HS-27A (cell line): ENCODE data around the gene KCNK6.

ENCODE experiments used
- DNase-seq: peaks from one replicate; pipeline ENCODE4 v3.0.0-alpha.2; 2012; ENCODE audit warnings: low read depth, missing footprints

KCNK6 gene

DNA sequence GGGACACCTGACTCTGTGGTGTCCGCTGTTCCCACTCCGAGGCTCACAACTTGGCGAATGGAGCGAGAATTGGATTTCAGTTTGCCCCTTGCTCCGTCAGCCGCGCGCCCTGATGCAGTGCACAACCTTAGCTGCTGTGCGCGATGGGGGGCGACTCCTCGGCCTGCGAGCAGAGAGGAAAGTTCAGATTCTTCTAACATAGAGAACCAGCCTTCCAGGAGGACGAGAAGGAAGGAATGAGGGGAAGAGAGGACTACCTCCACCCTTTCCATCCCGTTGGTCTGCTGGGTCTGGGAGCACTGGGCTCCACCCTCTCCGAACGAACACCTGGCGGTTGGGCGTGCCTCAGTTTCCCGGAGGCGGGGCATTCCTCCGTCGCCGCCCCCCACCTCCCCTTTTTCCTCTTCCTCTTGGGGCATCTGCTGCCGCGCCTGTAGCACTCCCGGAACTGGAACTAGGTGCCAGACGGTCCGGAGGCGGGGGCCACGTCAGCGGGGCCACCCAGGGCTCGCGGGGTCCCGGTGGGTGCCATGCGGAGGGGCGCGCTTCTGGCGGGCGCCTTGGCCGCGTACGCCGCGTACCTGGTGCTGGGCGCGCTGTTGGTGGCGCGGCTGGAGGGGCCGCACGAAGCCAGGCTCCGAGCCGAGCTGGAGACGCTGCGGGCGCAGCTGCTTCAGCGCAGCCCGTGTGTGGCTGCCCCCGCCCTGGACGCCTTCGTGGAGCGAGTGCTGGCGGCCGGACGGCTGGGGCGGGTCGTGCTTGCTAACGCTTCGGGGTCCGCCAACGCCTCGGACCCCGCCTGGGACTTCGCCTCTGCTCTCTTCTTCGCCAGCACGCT is at the start of gene KCNK6:
KCNK6 (plus strand) TSS at position 425 of the 838 bp plus-strand sequence; CDS start at position 531, 106 bp downstream.
- no peak for DNase-seq

- no peak for DNase-seq
Observed at GRCh38 chr19:38270587-38271167, 49.0 kb upstream of the KCNK6 start.

GRCh38 chr19:38273499-38273898 is 46.1 kb upstream of the KCNK6 start:
- DNase-seq, result no peak

GRCh38 chr19:38274739-38275138 is 44.9 kb upstream of the KCNK6 start:
- no peak for DNase-seq

- DNase-seq, result no peak
Observed at GRCh38 chr19:38276942-38277517, 42.6 kb upstream of the KCNK6 start.

GRCh38 chr19:38277549-38277948 is 42.1 kb upstream of the KCNK6 start:
- DNase-seq, result no peak

DNA sequence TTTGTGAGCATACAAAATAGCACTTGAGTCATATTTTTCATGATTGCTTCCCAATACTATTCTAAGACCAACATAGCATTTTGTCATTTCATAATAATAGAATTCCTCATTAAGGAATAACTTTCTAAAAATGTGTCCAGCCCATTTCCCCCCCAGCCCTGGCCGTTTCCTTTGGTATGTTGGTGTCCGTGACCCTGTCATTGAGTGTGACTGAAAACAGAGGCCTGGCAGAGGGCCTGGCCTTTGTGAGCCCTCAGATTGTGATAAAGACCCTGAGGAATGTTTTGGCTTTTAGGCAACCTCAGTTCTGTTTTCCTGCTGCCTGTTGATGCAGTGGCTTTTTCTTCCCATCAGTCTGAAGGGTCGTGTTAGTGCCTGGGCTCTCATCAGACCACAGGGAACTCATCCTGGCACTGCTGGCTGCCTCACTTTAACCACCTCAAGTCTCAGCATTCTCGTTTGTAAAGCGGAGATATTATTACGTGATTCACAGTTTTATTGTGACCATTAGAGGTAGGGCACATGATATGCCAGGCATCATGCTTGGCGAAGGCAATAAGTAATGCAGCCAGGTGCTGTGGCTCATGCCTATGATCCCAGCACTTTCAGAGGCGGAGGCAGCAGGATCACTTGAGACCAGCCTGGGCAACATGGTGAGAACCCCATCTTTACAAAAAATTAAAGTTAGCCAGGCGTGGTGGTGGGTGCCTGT is 41.5 kb upstream of the KCNK6 start:
- DNase-seq, result peak; percentile 80

DNA sequence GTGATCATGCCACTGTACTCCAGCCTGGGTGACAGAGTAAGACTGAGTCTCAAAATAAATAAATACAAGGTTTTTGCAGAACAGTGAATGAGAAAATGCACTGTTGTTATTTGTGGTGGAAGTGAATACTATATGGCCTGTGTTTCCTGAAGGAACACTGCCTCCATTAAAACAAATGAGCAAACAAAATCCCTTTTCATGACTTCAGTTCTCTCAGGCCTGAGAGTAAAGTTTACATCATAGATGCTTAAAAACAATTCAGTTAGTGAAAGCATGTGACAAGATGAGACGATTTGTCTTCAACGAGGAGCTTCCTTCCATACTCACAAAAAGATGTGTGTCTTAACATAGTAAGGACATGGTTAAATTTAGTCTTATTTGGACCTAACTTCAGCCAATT is 40.9 kb upstream of the KCNK6 start:
- no peak for DNase-seq

DNA sequence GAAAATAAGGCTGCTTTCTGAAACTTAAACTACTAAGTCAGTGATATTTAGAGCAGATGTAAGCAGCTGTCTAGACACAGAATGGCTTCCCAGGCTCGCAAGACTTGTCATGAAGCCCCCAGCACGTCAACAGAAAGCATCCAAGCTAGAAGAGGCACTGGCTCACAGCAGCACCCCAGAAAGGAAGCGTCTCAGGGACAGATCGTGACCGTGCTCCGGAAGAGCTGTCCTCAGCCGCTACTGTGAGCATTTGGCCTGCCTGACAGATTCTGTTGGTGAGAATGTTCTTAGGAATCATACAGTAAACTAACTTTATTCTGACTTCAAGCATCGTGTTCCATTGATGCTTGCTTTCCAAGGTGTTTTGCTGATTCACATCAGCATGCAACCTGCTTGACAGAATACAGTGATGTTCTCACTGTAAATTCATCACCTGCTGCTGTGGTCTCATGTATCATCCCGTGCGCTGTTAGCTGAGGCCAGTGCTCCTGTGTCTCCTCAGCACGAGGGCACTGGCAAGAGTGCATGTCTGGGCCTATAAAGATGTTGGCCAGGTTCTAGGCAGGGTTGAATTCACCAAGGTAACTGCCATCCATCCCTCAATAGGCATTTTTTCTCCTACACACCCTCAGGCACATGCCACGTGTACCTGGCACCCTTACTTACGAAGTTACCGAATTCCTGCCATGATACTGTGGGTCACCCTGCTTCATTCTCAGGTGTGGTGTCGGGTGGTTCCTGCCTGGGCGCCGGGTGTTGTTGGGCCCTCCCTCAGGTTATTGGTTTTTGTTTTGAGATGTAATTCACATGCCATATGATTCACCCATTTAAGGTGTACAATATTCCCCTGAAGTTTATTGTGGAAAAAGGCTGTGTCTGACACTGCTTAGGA is 39.4 kb upstream of the KCNK6 start:
- no peak for DNase-seq

- DNase-seq, result no peak
Observed at GRCh38 chr19:38281811-38282566, 37.7 kb upstream of the KCNK6 start.

DNA sequence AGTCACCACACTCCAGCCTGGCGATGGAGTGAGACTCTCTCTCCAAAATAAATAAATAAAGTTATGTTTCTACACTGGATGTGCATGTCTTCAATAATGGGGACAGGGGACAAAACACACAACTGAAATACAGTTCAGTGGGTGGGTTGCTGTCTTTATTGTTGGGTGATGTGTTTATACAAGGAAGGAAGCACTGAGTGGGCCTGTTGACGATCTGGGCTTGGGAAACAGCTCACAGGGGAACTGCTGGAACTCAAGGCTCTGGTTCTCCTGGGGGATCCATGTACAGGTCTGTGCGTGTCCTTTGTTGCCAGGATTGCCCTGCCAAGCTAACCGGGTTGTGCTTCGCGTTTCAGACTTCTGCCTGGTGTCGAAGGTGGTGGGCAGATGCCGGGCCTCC is 36.4 kb upstream of the KCNK6 start:
- DNase-seq, result no peak

DNA sequence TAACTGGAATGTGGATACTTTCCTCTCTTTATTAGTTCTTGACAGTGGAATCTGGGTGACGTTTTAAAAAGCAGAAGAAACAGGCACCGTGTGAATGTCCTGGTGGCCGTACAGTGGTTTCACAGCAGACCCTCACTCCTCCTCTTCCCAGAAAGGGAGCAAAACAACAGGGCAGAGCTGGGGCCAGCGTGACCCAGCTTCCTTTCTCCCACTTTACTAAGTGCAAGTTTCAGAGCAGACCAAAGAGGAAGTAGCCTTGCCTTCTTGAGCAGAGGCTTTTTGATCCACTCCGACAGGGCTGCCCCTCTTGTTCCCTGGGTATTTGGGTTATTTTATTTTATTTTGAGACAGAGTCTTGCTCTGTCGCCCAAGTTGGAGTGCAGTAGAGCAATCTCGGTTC is 35.2 kb upstream of the KCNK6 start:
- DNase-seq, result no peak

- DNase-seq, result no peak
Observed at GRCh38 chr19:38285567-38285966, 34.1 kb upstream of the KCNK6 start.

GRCh38 chr19:38287604-38288003 is 32.0 kb upstream of the KCNK6 start:
- DNase-seq, result no peak

DNA sequence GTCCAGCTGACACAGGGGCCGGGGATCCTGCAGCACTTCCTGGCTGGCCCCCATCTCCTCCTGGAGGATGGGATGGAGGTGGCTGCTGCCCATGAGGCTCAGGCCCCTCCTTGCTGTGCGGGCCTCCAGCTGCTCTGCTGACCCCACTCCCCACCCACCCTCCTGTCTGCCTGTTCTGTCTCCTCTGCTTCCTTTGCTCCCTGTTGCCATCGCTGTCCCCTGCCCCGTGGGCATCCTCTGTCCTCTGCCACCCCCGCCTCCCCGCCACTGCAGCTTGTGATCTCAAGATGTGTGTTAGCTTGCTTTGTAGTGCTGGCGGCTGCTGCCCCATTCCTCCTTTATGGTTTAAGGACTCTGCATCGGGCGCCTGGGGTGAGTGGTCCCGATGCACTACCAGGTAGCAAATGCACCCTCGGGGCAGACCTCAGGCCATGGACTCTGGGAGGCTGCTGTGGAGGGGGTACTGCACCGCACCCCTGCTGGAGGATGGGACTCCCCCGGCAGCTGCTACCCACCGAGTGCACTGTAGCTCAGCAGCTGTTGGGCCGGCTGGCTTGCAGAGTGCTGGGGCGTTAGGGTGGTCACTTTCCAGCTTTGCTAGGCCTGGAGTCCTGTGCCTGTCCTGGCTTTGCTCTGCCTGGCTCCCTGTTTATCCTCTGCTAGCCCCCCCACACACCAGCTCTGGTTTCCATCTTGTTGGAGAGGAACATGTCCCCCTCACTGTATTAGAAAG is 31.4 kb upstream of the KCNK6 start:
- no peak for DNase-seq

GRCh38 chr19:38289955-38290354 is 29.7 kb upstream of the KCNK6 start:
- no peak for DNase-seq

- DNase-seq, result peak; percentile 79
Observed at GRCh38 chr19:38290631-38291147, 29.0 kb upstream of the KCNK6 start.

DNA sequence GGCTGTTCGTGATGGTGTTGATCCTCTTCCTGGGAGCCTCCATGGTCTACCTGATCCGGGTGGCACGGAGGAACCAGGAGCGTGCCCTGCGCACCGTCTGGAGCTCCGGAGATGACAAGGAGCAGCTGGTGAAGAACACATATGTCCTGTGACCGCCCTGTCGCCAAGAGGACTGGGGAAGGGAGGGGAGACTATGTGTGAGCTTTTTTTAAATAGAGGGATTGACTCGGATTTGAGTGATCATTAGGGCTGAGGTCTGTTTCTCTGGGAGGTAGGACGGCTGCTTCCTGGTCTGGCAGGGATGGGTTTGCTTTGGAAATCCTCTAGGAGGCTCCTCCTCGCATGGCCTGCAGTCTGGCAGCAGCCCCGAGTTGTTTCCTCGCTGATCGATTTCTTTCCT is 27.8 kb upstream of the KCNK6 start:
- DNase-seq, result no peak

GRCh38 chr19:38293281-38293680 is 26.4 kb upstream of the KCNK6 start:
- DNase-seq, result no peak

- no peak for DNase-seq
Observed at GRCh38 chr19:38294090-38294489, 25.6 kb upstream of the KCNK6 start.
